NCI-H187 treated with DMSO at 0.1 percent for 48 hours (cell line): Measurements from ENCODE around the gene LYRM4.
"Not testable (repeated sequence)": the region's sequence is repeated elsewhere in the genome, so short reads cannot be mapped to it uniquely, and the experiment has no call there.

ENCODE experiments used
- DNase-seq: peaks from one replicate; lab custom pipeline; 2025; lab: John Stamatoyannopoulos, UW

Gene LYRM4

DNA sequence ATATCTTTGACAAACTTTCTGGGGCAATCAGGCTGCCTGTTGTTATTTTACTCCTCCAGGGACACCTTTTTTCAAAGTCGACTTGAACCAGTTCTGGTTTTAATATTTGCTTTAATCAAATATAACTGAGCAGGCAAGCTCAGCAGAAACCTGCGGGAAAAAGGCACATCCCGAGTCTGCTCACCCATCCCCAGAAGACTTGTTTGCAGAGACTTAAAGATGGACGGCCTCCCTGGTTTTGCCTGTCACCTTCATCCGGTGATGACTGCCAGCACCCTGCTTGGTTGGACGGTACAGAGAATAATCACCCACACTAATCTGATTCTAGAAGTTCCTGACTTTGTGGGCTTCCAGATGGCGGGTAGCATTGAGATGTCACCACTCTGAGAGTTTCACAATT is 138.8 kb downstream of the LYRM4 start:
- no peak for DNase-seq

DNA sequence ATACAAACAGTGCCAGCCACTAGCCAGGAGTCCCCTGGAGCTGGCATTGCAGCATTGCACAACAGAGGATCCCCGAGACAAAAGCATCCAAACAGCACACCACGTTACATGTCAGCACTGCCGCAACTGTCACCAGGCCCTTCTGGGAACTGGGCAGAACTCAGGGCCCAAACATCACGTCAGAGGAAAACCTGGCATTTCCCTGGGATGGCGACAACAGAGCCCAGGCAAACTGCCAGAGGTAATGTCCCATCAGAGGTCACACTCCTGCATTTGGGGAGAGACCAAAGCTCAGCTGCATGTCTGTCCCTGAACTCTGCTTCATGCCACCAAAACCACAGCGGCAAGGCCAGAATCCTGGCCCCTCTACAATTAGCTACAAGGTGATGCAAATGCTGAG is 139.3 kb downstream of the LYRM4 start:
- no peak for DNase-seq

DNA sequence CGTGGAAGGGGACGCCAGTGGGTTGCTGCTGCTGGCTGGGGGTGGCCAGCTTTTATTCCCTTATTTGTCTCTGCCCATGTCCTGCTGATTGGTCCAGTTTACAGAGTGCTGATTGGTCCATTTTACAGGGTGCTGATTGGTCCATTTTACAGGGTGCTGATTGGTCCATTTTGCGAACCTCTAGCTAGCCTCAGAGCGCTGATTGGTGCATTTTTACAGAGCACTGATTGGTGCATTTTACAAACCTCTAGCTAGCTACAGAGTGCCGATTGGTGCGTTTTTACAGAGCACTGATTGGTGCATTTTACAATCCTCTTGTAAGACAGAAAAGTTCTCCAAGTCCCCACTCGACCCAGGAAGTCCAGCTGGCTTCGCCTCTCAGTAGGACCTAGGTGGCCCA is 140.2 kb downstream of the LYRM4 start:
- not testable (repeated sequence) for DNase-seq

DNA sequence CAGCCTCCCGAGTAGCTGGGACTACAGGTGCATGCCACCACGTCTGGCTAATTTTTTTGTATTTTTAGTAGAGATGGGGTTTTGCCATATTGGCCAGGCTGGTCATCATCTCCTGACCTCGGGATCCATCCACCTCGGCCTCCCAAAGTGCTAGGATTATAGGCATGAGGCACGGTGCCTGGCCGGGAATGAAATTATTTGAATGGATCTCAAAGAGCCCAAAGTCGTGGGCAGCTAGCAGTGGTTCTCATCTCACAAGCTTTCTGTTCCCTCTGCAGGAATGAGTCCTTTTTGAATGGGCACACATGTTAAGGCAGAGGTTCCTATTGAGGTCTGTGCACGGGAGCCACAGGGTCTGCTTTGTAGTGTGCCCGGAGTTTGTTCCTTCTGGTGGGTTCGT is 140.7 kb downstream of the LYRM4 start:
- DNase-seq = no peak

DNA sequence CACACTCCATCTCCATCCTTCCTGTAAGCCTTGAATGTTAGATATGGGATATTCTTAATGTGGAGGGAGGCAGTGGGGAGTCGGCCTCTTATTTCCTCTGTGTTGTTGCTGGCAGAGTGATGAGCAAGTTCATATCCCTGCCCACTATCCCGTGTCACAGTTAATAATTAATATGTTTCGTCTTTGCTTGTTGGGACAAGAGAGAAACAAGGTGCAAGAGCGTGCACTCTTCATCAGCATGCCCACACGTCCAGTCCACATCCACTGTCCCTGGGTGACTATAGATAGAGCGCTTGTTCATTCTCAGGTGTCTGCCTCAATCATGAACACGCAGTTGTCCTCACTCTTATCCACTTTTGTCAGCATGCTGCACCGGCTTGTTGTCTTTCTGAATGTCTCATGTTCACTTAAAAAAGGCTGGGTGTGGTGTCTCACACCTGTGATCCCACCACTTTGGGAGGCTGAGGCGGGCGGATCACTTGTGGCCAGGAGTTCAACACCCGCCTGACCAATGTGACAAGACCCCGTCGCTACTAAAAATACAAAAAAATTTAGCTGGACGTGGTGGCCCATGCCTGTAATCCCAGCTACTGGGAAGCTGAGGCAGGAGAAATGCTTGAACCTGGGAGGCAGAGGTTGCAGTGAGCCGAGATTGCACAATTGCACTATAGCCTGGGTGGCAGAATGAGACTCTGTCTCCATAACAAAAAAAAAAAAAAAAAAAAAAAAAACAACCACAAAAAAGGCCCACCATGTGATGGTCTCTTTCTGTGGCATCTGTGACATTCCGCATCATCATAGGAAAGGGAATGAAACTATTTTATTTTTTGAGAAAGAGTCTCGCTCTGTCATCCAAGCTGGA is 141.4 kb downstream of the LYRM4 start:
- DNase-seq = no peak

DNA sequence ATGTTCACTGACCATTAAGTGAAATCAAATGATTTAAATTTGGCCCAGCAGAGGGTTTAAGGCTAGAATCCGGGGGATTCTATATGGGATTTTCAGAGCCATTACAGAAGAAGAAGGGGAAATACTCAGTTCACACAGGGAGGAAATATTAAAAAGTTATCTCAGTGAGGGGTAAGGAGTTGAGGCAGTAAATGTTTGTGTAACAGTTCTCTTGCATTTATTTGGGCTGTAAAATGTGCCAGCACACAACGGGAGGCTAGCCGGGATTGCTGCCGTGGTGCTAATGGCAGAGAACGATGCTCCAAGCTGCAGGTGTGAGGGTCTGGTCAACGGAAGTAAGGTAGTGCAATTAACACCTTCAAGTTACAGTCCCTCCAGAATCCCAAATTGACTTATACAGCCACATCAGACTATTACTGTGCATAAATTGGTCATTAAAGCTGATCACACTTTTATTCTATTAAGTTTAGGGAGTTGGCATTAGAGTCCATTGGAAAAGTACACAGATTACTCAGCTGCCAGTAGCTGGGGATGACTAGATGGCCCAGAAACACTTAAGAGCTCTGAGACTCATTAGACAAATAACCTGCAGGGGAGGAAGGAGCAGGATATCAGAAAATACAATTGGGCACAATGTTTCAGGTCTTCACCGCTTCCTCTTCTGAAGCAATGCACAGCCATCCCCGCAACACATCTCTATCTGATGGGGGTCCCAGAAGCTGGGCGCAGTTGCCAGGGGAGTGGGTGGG is 144.3 kb downstream of the LYRM4 start:
- DNase-seq = no peak

DNA sequence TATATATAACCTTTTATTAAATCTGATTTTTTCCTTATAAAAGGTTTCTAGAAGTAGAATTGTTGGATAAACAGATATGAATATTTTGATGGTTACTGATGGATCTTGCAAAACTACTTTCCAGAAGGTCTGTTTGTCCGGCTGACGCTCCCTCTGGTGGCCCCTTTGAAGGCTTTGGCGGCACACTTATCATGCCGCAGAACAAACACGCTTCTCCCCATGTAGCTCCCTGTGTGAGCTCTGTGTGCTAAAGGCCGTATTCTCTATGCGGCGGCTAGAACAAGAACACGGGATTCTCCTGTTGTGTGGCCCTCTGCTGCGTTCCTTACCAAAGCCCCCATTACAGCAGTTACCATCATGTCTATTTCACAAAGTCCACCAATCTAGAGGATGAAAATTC is 145.6 kb downstream of the LYRM4 start:
- no peak for DNase-seq

DNA sequence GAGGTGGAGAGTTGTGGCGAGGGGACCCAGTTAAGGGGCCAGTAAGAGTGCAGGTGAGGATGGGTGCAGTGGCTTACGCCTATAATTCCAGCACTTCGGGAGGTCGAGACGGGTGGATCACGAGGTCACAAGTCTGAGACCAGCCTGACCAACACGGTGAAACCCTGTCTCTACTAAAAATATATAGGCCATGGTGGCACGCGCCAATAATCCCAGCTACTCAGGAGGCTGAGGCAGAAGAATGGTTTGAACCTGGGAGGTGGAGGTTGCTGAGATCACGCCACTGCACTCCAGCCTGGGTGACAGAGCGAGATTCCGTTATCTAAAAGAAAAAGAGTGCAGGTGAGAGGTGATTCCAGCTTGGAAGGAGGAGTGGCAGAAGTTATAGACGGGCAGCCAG is 147.7 kb downstream of the LYRM4 start:
- no peak for DNase-seq

DNA sequence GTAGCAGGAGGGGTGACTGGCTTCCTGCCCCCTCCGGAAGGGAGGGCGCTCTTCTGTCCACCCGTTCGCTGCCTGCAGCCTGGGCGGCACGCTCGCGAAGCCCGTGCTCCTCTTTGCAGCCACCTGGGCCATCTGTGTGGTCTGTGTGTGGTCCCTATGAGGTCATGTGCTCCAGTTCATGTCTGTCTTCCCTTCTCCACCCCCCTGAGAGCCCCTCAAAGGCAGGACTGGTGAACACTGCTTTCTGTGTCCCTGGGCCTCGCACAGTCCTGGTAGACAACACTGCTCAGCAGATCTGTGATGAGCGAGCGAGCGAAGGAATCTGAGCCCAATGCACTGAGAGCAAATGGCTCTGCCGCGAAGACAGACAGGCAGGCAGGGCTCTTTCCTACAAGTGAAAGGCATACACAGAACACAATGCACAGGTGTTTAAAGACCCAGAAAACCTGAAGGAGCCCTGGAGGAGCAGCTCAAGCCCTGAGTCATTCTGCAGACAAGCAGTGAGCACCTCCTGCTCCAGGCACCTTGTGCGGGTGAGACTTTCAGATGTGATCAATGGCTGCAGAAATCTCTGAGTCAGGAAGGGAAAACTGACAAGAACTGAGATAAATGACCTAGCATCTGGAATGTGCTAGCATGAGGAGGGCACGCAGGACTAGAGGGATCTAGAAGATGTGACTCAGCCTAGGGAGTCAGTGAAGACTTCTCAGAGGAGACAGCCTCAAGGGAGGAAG is 148.5 kb downstream of the LYRM4 start:
- no peak for DNase-seq

DNA sequence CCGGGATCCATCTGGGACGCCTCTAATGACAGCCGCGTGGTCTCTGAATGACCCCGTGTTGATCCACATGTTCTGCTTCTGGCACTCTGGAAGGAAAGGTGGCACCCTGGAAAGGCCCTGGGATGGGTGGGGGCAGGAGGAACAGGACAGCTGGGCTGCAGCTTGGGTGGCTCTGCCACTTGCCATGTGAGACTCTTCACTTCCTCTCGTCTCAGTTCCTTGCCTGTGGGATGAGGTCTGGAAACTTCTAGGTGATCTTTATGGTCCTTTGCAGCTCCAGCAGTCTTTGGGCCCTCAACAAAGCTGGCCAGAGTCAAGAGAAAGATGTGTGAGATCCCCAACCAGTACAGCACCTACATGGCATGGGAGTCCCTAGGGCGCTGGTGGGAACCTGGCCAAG is 149.1 kb downstream of the LYRM4 start:
- DNase-seq = no peak

DNA sequence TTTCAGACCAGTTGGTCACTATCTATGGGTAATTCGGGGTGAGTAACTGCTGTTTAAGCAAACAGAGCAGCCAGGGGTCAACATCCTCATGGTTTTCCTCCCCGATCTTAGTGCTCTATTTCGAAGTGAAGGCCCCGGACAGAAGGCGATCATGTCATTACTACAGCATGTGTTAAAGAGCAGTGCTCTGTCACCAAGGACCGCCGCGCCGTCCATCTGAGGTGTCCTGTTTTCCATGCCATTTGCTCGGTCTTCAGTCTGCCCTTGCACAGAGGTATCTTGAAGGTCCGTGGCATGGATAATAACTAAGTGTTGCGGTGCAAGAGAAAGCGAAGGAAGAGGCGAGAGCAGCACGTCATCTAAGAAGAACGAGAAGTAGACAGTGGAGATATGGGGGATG is 150.5 kb downstream of the LYRM4 start:
- no peak for DNase-seq

DNA sequence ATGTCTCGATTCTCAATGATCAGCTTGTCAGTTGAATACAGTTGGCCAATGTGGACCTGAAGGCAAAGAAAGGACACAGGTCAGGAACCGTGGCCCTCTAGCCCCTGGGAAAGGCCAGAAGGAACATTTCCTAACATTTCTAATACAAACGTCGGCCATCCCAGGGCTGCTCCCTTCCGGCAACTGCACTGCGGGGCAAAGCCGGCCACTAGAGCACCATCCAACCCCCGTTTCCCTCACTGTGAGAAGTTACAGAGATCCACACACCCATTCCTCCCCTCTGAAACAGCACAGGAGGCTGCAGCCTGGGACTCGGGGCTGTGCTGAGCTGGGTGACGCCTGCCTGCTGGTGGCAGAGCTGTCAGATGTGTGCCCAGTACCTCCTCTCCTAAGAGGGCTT is 151.3 kb downstream of the LYRM4 start:
- DNase-seq = no peak

DNA sequence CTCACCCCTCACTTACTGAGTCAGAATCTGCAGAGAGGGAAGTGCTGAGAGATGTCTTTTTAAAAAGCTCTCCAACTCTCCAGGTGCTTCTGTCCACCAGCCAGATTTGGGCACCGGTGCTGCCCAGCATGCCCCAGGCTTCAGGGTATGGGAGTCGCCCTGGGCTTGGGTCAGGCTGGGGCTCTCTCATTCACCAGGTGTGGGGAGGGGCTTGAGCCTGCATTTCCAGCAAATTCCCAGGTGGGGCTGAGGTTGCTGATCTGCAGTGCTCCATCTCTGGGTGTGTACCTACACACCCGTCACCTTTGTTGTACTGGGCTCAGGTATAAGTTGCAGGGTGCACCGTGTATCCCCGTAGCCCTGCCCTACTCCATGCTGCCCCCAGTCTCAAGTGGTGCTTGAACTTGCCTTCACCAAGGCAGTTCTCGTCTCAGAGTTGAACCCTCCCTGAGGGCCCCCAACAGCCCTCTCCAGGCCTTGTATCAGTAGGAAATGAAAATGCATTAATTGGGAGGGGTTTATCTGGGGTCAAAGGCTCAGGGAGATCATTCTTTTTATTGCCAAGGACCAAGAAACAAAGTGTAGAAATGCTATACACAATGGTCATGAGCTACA is 152.1 kb downstream of the LYRM4 start:
- no peak for DNase-seq

DNA sequence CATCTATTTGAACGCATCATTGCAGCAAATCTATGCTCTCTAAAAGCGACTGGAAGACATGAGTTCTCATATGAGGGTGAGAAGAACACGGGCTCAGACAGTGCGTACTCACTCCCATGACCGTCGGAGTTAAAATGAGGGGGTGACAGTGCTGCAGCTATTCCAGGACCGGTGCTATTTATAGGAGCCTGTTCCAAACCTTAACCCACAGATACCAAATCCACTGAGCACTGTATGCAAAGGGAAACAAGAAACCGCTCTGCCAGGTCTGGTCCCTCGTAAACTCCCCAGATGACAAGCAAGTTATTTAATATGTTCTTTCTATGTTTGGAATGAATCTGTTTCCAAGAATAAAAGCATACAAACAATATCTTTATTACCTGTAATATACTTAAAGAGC is 152.7 kb downstream of the LYRM4 start:
- no peak for DNase-seq

DNA sequence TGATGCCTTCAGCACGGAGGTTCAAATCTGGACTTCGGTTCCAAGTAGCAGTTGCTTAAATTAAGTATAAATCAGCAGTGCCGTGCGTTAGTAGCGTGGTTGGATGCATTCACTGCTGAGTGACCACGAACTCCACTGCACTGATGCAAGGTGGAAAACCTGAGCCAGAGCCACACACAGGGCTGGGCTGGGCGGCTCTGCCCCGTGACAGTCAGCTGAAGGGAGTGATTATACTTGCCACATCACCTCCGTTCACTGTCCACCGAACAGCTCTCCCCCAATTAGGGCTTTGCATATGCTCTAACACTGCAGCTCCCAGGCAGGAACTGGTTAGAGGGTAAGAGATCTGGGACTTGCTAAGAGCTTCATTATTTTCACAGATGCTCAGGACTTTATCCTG is 153.4 kb downstream of the LYRM4 start:
- no peak for DNase-seq

DNA sequence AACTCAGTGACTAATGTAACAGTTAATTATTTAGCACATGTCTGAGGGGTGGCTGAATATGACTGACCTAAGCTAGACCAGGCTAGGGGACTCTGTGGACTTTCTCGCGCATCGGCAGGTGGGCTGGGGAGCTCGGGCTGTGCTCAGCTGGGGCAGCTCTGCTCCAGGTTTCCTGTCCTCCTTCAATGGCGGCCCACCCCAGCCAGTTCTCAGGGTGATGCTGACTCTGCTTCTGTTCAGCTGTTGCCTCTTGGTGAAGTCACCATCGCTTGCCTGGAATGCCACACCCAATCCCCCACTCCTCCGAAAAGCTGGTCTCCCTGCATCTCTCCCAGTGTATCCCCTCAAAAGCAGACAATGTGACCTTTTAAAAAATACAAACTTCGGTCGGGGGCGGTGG is 155.6 kb downstream of the LYRM4 start:
- no peak for DNase-seq

DNA sequence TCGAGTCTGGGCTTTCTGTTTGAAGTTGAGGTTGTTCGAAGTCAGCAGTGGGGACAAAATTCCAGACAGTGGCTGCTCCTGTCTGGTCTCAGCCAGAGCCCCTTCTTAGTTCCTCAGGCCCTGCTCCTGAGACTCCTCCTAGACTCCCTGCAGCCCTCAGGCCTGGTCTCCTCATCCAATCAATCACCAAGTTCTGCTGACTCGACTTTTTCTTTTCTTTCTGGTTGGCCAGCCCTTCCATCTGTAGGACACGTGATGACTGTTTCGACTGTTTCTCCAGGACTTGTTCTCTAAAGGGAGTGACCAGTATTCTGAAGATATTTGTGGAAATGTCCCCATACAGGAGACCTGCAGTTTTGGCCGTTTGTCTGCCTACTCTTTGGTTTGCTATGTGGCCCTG is 156.1 kb downstream of the LYRM4 start:
- DNase-seq = no peak

DNA sequence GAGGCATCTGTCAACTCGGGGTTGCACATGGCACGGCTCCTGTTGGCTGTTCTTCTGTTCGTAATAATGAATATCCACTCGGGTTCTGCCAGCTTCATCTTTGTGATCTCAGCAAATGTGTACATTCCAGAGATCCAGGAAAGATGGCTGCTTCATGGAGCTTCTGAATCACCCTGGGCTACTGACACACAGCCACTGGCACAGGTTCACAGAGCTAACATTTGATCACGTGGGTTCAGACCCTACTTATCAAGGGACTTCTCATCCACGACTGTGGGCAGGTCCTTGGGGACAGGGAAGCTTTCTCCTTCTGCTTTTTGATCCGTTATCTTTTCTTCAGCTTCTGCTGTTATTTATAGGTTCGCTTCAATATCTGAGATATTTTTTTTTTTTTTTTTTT is 157.5 kb downstream of the LYRM4 start:
- no peak for DNase-seq

DNA sequence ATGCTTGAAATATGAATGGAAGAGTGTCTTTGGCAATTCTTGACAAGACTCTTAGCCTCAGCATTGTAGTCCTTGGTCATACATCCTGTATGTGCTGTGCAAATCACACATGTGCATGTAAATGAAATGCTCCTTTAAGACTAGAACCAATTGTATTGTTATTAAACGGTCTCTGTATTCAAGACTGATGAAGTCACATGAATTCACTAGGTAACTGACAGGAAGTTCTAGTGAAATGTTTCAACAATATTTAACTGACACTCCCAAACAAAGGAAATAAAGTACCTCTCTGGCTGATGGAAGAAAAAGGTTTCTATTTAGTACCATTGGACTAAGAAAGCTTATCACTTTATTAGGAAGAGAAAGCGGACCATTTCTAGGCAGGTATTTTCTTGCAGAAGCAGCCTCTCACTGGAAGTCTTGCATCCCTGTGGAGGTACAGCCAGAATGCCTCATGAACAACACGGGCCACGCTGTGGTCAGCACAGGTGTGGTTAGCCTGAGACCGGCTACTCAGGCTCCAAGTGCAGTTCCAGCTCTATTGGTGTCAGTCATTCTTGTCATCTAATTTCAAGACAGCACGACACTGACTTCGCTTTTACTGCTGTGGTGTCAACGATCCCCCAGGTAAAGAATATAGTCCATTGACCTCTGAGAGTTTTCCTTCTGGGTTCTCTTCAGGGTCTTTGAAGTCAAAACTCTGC is 158.3 kb downstream of the LYRM4 start:
- no peak for DNase-seq

DNA sequence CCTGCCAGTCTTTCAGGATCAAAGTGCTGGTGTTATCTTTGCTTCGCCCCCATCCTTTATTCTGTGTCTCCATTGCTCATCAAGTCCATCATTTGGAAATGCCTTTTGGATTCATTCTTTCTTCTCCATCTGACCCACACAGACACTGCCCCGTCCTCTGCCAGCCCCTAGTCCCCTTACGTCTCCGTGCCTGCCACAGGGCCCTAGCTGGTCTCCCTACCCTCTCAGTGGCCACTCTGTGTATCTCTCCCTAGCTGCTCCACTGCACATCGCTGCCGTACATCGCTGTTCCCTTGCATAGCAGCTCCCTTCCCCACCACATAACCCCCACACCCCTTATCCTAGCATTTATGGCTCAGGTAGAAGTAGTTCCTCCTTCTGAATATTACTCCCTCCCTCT is 159.9 kb downstream of the LYRM4 start:
- DNase-seq = no peak

DNA sequence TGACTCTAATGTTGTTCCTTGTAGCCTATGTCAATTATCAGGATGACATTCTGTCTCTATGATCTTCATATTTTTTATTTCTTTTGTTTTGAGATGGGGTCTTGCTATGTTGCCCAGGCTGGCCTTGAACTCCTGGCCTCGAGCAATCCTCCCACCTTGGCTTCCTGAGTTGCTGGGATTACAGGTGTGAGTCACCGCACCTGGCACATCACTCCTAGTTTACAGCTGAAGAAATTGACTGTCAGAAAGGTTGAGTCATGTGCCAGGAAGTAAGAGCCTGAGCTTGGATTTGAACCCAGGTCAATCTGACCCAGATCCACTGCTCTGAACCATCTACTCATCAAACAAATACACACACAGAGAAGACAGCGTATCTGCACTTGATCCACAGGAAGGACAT is 161.2 kb downstream of the LYRM4 start:
- DNase-seq = no peak
